IPS-18c (cell line): ENCODE results near the gene HBD.

ENCODE experiments used
- H3K4me3 ChIP-seq: 2 replicates; pipeline ENCODE4 v1.7.0; 2013; ENCODE audit warnings: low read depth, mild to moderate bottlenecking, low read length, moderate library complexity; ENCODE audit not compliant: insufficient read depth
- H3K9me3 ChIP-seq: one replicate; pipeline ENCODE4 v1.6.1; 2013; ENCODE audit warnings: mild to moderate bottlenecking, low read length, moderate library complexity; ENCODE audit not compliant: control insufficient read depth, insufficient read depth

Gene HBD

GRCh38 chr11:5224538-5225479 is 9.5 kb downstream of the HBD start:
- H3K4me3 ChIP-seq: no peak overlapping the region
- peaks cover 2% of the 10 kb centered on the region for H3K9me3 ChIP-seq

GRCh38 chr11:5223686-5224085 is 10.6 kb downstream of the HBD start:
- Histone ChIP-seq H3K9me3 (peaks cover 2% of the 10 kb centered on the region), H3K4me3 (no peak overlapping the region)

DNA sequence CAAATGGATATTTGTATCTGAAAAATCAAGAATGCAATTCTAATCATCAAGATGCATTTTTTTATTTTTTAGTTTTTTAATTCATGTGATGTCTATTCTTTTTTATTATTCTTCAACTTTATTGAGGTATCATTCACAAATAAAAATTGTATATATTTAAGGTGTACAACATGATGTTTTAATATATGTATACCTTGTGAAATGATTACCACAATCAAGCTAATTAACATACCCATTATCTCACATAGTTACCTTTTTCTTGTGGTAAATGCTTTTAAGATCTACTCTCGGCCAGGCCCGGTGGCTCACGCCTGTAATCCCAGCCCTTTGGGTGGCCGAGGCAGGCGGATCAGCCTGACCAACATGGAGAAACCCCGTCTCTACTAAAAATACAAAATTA is 11.1 kb downstream of the HBD start:
- Histone ChIP-seq H3K4me3 (no peak overlapping the region), H3K9me3 (peaks cover 2% of the 10 kb centered on the region)

- H3K4me3 ChIP-seq: no peak overlapping the region
- no peaks in the 10 kb centered on the region for H3K9me3 ChIP-seq
Observed at GRCh38 chr11:5210376-5210885, 23.9 kb downstream of the HBD start.

DNA sequence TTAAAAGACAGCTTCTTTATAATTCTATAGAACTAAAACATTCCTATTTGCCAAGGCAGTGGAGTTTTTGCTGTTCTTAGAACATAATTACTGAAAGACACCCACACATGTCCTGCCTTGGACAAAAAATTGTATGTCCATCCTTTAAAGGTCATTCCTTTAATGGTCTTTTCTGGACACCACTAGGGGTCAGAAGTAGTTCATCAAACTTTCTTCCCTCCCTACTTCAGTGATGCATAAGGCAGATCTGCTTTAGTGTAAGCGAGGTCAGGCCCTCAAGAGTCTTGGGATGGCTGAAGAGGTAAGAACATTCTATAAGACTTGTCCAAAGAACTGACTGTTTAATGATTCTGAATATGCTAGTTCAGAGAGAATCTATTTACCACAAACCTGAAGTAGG is 29.5 kb downstream of the HBD start:
- no peak overlapping the region for H3K4me3 ChIP-seq
- no peaks in the 10 kb centered on the region for H3K9me3 ChIP-seq

DNA sequence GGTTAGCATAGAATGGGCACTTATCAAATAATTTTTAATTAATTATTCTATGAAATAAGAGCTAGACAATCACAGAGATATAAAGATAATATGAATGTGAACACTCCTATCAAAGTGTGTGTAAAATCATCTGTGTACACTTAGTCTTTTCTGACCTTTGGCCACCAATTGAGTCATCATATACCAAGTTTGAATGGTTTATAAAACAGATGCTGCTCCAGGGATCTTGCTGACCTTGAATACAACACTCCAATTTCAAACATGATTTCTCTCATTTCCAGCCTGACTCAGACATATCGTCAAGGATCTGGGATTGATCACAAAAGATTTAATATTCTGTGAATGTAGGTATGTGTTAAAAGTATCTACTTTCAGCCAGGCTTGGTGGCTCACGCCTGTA is 30.9 kb downstream of the HBD start:
- Histone ChIP-seq H3K9me3 (no peaks in the 10 kb centered on the region), H3K4me3 (no peak overlapping the region)

GRCh38 chr11:5200582-5200981 is 33.7 kb downstream of the HBD start, which contains the start of gene OR51V1:
Gene OR51V1, minus strand, starts transcription at chr11:5200682. Its CDS starts 0 bp downstream, at chr11:5200682.
- no peaks in the 10 kb centered on the region for H3K9me3 ChIP-seq
- H3K4me3 ChIP-seq: no peak within 1 kb of the TSS

DNA sequence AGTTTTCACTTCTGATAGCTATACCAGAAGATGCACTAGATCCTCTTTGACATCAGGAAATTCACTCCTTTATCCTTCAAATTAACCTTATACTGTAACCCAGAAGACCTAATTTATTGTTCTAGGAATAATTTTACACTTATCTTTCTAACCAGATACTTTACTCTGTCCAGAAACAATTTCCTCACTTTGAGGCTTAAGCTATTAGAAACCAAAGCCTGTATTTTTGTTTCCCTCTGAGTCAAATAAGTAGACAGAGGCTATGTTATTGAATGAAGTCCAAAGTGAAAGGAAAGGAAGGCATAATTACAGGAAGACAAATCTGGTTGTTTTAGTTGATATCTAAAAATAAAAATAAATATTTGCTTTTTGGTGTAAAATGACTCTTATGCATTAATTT is 36.0 kb downstream of the HBD start:
- peaks cover 2% of the 10 kb centered on the region for H3K9me3 ChIP-seq
- no peak overlapping the region for H3K4me3 ChIP-seq

DNA sequence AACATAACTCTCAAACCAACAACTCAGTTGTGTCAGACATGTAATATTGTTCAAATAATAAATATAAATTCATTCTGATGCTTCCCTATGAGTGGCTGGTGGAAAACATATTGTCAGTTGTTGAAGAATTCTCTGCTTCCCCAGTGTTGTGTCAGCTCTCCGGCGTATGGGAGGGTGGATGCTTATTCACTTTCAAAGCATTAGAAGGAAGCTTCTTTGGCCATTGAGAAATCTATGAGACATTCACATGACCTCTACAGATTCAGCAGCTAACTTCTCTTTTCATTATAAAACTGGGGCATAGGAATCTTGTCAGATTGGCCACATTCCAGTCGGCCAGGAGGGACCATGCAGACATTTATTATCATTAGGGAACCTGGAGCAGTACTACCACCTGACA is 36.7 kb downstream of the HBD start:
- Histone ChIP-seq H3K9me3 (peaks cover 2% of the 10 kb centered on the region), H3K4me3 (no peak overlapping the region)

DNA sequence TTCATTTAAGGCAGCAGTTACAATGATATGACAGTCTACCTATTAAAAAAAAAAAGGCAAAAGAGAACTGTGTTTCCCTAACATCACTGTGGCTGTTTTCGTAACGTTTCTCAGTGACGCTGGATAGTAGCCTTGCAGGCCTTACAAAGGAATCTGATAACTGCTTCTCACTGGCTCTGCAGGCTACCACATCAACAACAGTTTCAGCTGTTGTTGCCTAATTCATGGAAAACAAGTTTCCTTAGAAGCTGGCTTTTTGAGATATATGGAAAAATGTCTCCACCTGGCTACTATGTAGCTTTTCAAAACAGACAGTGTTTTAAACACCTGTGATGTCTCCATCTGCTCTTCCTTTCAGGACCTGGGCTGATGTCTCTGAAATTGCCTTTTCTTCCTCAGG is 37.6 kb downstream of the HBD start:
- no peak overlapping the region for H3K4me3 ChIP-seq
- H3K9me3 ChIP-seq: peaks cover 2% of the 10 kb centered on the region

GRCh38 chr11:5196067-5196466 is 38.2 kb downstream of the HBD start:
- peaks cover 2% of the 10 kb centered on the region for H3K9me3 ChIP-seq
- no peak overlapping the region for H3K4me3 ChIP-seq

DNA sequence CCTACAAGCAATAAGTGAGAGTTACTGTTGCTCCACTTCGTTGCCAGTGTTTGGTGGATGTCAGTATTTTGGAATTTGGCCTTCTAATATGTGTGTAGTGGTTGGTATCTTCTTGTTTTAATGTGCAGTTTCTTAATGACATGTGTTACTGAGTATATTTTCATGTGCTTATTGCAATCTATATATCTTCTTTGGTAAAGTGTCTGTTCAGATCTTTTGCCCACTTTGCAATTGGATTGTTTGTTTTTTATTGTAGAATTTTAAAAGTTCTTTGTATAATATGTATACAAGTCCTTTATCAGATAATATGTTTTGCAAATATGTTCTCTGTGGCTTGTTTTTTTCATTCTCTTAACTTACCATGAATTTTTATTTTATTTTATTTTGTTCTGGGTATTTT is 41.5 kb downstream of the HBD start:
- no peak overlapping the region for H3K4me3 ChIP-seq
- peaks cover 2% of the 10 kb centered on the region for H3K9me3 ChIP-seq

DNA sequence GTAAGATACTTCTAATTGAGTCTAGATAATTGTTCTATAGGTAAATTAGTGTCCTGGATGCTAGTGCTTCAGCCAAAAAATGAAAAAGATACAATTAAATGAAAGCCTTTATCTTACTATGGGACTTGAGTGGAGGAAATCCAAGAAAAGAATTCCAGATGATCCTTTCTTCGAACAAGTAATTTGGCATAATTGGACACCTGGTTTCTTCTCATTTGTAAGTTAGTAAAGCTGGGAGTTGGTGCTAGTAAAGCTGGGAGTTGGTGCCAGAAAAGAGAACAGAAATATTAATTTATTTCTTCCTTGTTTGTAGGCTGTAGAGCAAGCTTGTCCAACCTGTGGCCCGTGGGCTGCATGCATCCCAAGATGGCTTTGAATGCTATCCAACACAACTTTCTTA is 46.1 kb downstream of the HBD start:
- H3K9me3 ChIP-seq: no peaks in the 10 kb centered on the region

More for the DNA sequence above, 46.1 kb downstream of the HBD start:
- H3K4me3 ChIP-seq: no peak overlapping the region
